Measurements from ENCODE around the gene SOWAHA.

SOWAHA gene

DNA sequence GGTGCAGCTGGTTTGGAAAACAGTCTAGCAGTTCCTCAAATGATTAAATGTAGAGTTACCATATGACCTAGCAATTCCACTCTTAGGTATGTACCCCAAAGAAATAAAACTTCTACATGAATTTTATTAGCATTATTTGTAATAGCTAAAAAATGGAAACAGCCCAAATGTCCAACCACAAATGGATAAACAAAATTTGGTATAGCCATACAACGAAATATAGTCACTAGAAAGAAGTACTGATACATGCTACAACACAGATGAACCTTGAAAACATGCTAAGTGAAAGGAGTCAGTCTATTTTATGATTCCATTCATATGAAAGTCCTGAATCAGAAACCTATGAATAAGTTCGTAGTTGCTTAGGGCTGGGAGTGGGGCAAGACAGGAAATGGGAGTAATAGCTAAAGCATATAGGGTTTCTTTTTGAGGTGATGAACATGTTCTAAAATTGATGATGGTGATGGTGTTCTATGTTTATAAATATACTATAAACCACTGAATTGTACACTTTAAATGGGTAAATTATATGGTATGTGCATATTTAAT, 46.9 kb downstream of the SOWAHA start:
- no peak overlapping the region for H3K27ac ChIP-seq
- TF ChIP-seq ZFX (IDR thresholded peaks at IDR 0.05; ENCODE audit: borderline replicate concordance) = no peak
- TF ChIP-seq, protein P1, sequence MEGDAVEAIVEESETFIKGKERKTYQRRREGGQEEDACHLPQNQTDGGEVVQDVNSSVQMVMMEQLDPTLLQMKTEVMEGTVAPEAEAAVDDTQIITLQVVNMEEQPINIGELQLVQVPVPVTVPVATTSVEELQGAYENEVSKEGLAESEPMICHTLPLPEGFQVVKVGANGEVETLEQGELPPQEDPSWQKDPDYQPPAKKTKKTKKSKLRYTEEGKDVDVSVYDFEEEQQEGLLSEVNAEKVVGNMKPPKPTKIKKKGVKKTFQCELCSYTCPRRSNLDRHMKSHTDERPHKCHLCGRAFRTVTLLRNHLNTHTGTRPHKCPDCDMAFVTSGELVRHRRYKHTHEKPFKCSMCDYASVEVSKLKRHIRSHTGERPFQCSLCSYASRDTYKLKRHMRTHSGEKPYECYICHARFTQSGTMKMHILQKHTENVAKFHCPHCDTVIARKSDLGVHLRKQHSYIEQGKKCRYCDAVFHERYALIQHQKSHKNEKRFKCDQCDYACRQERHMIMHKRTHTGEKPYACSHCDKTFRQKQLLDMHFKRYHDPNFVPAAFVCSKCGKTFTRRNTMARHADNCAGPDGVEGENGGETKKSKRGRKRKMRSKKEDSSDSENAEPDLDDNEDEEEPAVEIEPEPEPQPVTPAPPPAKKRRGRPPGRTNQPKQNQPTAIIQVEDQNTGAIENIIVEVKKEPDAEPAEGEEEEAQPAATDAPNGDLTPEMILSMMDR (IDR thresholded peaks at IDR 0.05) = no peak

DNA sequence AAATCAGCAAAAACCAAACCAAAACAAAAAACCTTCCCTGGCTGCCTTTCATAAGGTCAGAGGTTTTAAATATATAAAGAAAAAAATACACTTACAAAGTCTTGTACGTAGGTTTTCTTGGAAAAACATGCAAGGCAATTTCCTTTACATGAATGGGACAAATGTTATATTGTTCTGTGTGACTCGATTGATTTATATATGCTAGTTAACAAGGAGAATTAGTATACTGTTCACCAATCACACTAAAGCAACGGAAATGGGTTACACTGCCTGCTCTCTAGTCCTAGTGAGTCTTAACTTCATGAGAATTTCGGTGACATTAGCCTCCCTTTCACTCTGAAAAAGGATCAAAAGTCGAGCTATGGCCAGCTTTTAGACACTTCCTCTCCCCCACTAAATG, 47.6 kb downstream of the SOWAHA start:
- H3K27ac ChIP-seq = no peak overlapping the region
- TF ChIP-seq, protein P1 (IDR thresholded peaks at IDR 0.05) = no peak
- TF ChIP-seq ZFX (IDR thresholded peaks at IDR 0.05; ENCODE audit: borderline replicate concordance) = no peak

DNA sequence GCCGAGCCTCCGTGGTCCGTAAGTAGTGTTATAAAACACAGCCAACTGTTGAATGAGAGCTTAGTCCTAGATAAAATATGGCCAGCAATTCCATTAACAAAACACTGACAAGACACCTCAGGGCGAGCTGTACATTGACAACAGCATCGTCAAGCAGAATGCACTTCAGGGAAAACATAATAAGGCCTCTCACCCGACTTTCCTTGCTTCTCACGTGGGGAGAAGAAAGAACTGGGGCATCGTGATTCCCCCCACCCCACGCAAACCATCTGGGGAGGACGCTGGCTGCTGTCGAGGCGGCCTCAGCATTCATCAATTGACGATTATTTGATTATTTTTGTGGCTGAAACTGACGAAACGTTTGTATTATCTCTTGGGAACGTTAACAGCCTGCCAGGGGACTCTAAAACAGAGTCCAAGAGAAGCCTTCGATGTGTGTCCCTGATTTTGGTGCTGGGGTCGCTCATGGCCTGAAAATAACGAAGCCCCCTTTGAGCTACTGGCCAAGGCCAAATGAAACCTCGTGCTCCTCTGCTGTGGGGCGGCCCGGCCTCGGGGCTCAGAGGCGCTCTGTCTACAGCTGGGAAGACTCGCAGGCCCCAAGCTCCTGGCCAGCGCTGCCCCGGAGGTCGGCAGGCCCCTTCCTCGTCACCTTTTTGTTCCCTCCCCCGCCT, 52.7 kb downstream of the SOWAHA start:
- no peak for TF ChIP-seq ZFX (IDR thresholded peaks at IDR 0.05; ENCODE audit: borderline replicate concordance)
- TF ChIP-seq, protein P1 (IDR thresholded peaks at IDR 0.05) = no peak
- peak overlapping the region; percentile 73 for H3K27ac ChIP-seq
